Liver (tissue), 9 donors: ENCODE data around the gene MTMR1. TPM values are rescaled to one million over a fixed set of nuclear protein-coding genes. Genes with fewer than 3 reads are reported as not detected.

Experiments used
- DNase-seq: peaks from one replicate; pipeline ENCODE4 v3.0.0-alpha.2; 2017; ENCODE audit warnings: low spot score
- H3K27ac ChIP-seq, 2 donors: one replicate each; pipeline ENCODE4 v1.7.0; 2013; ENCODE audit warnings: inconsistent platforms in 2 of 2, low read length in 2 of 2, control low read depth in 1 of 2, low read depth in 1 of 2, mild to moderate bottlenecking in 1 of 2
- H3K27me3 ChIP-seq, 4 donors: one replicate each; pipeline versions ENCODE4 v1.6.1 to v1.7.0; 2013; ENCODE audit warnings: low read length in 3 of 4, inconsistent platforms in 1 of 4, mild to moderate bottlenecking in 1 of 4, moderate library complexity in 1 of 4; ENCODE audit not compliant: control insufficient read depth in 4 of 4, insufficient read depth in 4 of 4
- H3K36me3 ChIP-seq, 4 donors: one replicate each; pipeline versions ENCODE4 v1.6.1 to v1.7.0; 2013; ENCODE audit warnings: low read length in 3 of 4, mild to moderate bottlenecking in 3 of 4, low read depth in 1 of 4, moderate library complexity in 1 of 4; ENCODE audit not compliant: control insufficient read depth in 4 of 4, insufficient read depth in 3 of 4
- H3K4me1 ChIP-seq, 4 donors: one replicate each; pipeline versions ENCODE4 v1.6.1 to v1.7.0; 2013; ENCODE audit warnings: low read length in 3 of 4, mild to moderate bottlenecking in 3 of 4, moderate library complexity in 1 of 4; ENCODE audit not compliant: control insufficient read depth in 4 of 4, insufficient read depth in 4 of 4
- H3K4me3 ChIP-seq, 3 donors: one replicate each; pipeline versions ENCODE4 v1.6.1 to v1.7.0; 2013; ENCODE audit warnings: low read length in 3 of 3, control low read depth in 1 of 3, low read depth in 1 of 3, mild to moderate bottlenecking in 1 of 3
- H3K9ac ChIP-seq, 2 donors: one replicate each; pipeline ENCODE4 v1.7.0; 2013; ENCODE audit warnings: low read length in 2 of 2, mild to moderate bottlenecking in 2 of 2, moderate library complexity in 2 of 2, control low read depth in 1 of 2, low read depth in 1 of 2
- H3K9me3 ChIP-seq, 4 donors: one replicate each; pipeline versions ENCODE4 v1.6.1 to v1.7.0; 2013; ENCODE audit warnings: low read length in 3 of 4; ENCODE audit not compliant: control insufficient read depth in 4 of 4
- EGR1 ChIP-seq, 2 donors: IDR thresholded peaks; 2 replicates each; pipeline ENCODE4 v1.6.1; 2016 to 2018; ENCODE audit warnings: antibody characterized with exemption in 2 of 2, low read depth in 2 of 2
- FOXA1 ChIP-seq: IDR thresholded peaks from 2 replicates; pipeline ENCODE4 v1.6.1; 2016; ENCODE audit warnings: antibody characterized with exemption
- FOXA2 ChIP-seq: IDR thresholded peaks from 2 replicates; pipeline ENCODE4 v1.6.1; 2016; ENCODE audit warnings: antibody characterized with exemption
- GABPA ChIP-seq, 2 donors: IDR thresholded peaks in 1 of 2; conservative IDR thresholded peaks in 1 of 2; 2 replicates each; pipeline ENCODE4 v1.6.1; 2016; ENCODE audit warnings: antibody characterized with exemption in 2 of 2, mild to moderate bottlenecking in 1 of 2, moderate library complexity in 1 of 2
- HNF4A ChIP-seq, 2 donors: conservative IDR thresholded peaks; 2 replicates each; pipeline ENCODE4 v1.6.1; 2016; ENCODE audit warnings: antibody characterized with exemption in 2 of 2, mild to moderate bottlenecking in 2 of 2
- HNF4G ChIP-seq: IDR thresholded peaks from 2 replicates; pipeline ENCODE4 v1.6.1; 2016; ENCODE audit warnings: antibody characterized with exemption
- JUND ChIP-seq, 2 donors: IDR thresholded peaks; 2 replicates each; pipeline ENCODE4 v1.6.1; 2016; ENCODE audit warnings: antibody characterized with exemption in 2 of 2
- NR2F2 ChIP-seq: IDR thresholded peaks from 2 replicates; pipeline ENCODE4 v1.6.1; 2016; ENCODE audit warnings: antibody characterized with exemption
- RAD21 ChIP-seq, 2 donors: IDR thresholded peaks; 2 replicates each; pipeline ENCODE4 v1.6.1; 2016; ENCODE audit warnings: antibody characterized with exemption in 2 of 2, mild to moderate bottlenecking in 2 of 2
- RXRA ChIP-seq, 2 donors: IDR thresholded peaks; 2 replicates each; pipeline ENCODE4 v1.6.1; 2017 to 2018; ENCODE audit warnings: antibody characterized with exemption in 2 of 2, mild to moderate bottlenecking in 1 of 2
- SP1 ChIP-seq: IDR thresholded peaks from 2 replicates; pipeline ENCODE4 v1.6.1; 2018; ENCODE audit warnings: antibody characterized with exemption, mild to moderate bottlenecking
- TAF1 ChIP-seq: conservative IDR thresholded peaks from 2 replicates; pipeline ENCODE4 v1.6.1; 2016; ENCODE audit warnings: antibody characterized with exemption, mild to moderate bottlenecking
- YY1 ChIP-seq: IDR thresholded peaks from 2 replicates; pipeline ENCODE4 v1.6.1; 2016; ENCODE audit warnings: antibody characterized with exemption, mild to moderate bottlenecking
- WGBS: extraction: QIAGEN DNeasy Blood & Tissue Kit; methylation state at CpG from one replicate; pipeline ENCODE4 v1.1.7; 2013; 5-methylcytosine and 5-hydroxymethylcytosine counted together
- polyA plus RNA-seq, 2 donors: library from polyadenylated mRNA; stranded (reverse) in 1 of 2; unstranded in 1 of 2; fragments of 200-250 nt in 1 of 2; fragments of >200 nt in 1 of 2; fragmentation: Nextera tagmentation in 1 of 2; extraction: Ambion mirVana in 1 of 2; gene quantifications; one replicate each; pipeline versions ENCODE4 v1.2.1 to v1.2.3, GENCODE V29; 2013 to 2015
- total RNA-seq, 2 donors: library from RNA; depleted of rRNA; stranded (reverse); fragments of >200 nt; gene quantifications; one replicate each; pipeline ENCODE4 v1.2.3, GENCODE V29; 2014
- TF ChIP-seq, protein P1 (sequence below): fragments of 150-350 bp; IDR thresholded peaks from 2 replicates; pipeline ENCODE4 v1.5.1; 2017; ENCODE audit warnings: improper control_type of control experiment, low read depth, low read length; ENCODE audit not compliant: missing input control
- TF ChIP-seq, protein P2 (sequence below): IDR thresholded peaks from 2 replicates; pipeline ENCODE4 v1.6.1; 2016; ENCODE audit warnings: antibody characterized with exemption
- TF ChIP-seq, protein P3 (sequence below): IDR thresholded peaks from 2 replicates; pipeline ENCODE4 v1.6.1; 2016; ENCODE audit warnings: antibody characterized with exemption, mild to moderate bottlenecking
- TF ChIP-seq, protein P4 (sequence below): IDR thresholded peaks from 2 replicates; pipeline ENCODE4 v1.6.1; 2016; ENCODE audit warnings: antibody characterized with exemption
- donor health status: healthy.
- donor health status: healthy.
- donor health status: healthy.
- donor health status: healthy.
- donor health status: healthy.

The MTMR1 gene
- total and polyA plus RNA-seq, 4 donors = 2.5 to 13.4 (median 7.8) TPM

DNA sequence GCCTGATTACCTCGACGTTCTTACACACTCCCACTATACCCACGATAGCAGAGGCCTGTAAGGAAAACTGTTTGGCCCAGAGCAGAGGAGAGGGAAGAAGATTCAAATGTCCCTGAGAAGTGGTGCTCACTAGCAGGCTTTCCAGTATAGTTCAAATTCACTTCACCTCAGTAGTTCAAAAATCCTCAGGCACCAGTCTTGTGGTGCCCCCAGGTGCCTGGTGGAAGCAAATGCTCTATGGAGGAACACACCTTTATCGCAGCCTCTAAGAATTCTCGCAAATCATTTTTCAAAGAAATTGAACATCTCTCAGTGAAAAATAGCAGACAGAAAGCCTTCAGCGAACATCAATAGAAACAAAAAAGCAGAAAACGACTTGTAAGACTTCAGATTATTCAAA is 12.2 kb upstream of the MTMR1 start:
- TF ChIP-seq HNF4A (conservative IDR thresholded peaks at IDR 0.05) (no peak), RAD21 (IDR thresholded peaks at IDR 0.05) (peak; percentile 77), HNF4G (no peak), EGR1 (IDR thresholded peaks at IDR 0.05; ENCODE audit: low read depth in 2 of 2) (no peak), FOXA1 (no peak), SP1 (no peak), FOXA2 (no peak)
- TF ChIP-seq, protein P1, sequence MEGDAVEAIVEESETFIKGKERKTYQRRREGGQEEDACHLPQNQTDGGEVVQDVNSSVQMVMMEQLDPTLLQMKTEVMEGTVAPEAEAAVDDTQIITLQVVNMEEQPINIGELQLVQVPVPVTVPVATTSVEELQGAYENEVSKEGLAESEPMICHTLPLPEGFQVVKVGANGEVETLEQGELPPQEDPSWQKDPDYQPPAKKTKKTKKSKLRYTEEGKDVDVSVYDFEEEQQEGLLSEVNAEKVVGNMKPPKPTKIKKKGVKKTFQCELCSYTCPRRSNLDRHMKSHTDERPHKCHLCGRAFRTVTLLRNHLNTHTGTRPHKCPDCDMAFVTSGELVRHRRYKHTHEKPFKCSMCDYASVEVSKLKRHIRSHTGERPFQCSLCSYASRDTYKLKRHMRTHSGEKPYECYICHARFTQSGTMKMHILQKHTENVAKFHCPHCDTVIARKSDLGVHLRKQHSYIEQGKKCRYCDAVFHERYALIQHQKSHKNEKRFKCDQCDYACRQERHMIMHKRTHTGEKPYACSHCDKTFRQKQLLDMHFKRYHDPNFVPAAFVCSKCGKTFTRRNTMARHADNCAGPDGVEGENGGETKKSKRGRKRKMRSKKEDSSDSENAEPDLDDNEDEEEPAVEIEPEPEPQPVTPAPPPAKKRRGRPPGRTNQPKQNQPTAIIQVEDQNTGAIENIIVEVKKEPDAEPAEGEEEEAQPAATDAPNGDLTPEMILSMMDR = peak; percentile 48
- no peak for DNase-seq
- no peaks in the 10 kb centered on the region for H3K9me3 ChIP-seq
- H3K27me3 ChIP-seq = no peaks in the 10 kb centered on the region
- no peaks in the 10 kb centered on the region for H3K4me1 ChIP-seq
- H3K27ac ChIP-seq = no peak overlapping the region
- H3K9ac ChIP-seq = no peak overlapping the region
- WGBS = 40% methylated on average over 7 of the region's 7 CpGs
- no peaks in the 10 kb centered on the region for H3K36me3 ChIP-seq
- no peak overlapping the region for H3K4me3 ChIP-seq

DNA sequence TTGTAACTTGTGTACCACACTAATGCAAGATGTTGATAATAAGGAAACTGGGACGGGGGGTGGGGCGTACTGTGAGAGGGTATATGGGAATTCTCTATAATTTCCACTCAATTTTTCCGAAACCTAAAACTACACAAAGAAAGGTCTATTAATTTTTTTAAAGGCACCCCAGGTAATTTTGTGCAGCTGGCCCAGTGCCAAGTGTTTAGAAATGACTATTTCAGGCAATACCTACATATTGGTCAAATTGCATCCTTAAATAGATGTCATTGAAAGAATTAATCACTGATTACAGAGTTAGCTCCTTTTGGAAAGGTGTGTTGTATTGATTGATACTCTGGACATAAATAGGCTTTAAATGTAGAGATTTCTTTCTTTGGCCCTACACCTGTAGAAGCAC is 10.1 kb upstream of the MTMR1 start:
- TF ChIP-seq FOXA2 (no peak), NR2F2 (no peak), RAD21 (IDR thresholded peaks at IDR 0.05) (no peak), HNF4G (no peak), RXRA (IDR thresholded peaks at IDR 0.05) (no peak), HNF4A (conservative IDR thresholded peaks at IDR 0.05) (no peak), JUND (IDR thresholded peaks at IDR 0.05) (no peak), SP1 (no peak), TAF1 (no peak), GABPA (IDR thresholded peaks at IDR 0.05 in 1 of 2, conservative IDR thresholded peaks at IDR 0.05 in 1 of 2) (no peak), EGR1 (IDR thresholded peaks at IDR 0.05; ENCODE audit: low read depth in 2 of 2) (no peak), FOXA1 (no peak), YY1 (no peak)
- TF ChIP-seq, protein P2, sequence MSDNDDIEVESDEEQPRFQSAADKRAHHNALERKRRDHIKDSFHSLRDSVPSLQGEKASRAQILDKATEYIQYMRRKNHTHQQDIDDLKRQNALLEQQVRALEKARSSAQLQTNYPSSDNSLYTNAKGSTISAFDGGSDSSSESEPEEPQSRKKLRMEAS = no peak
- TF ChIP-seq, protein P1 = no peak
- TF ChIP-seq, protein P3, sequence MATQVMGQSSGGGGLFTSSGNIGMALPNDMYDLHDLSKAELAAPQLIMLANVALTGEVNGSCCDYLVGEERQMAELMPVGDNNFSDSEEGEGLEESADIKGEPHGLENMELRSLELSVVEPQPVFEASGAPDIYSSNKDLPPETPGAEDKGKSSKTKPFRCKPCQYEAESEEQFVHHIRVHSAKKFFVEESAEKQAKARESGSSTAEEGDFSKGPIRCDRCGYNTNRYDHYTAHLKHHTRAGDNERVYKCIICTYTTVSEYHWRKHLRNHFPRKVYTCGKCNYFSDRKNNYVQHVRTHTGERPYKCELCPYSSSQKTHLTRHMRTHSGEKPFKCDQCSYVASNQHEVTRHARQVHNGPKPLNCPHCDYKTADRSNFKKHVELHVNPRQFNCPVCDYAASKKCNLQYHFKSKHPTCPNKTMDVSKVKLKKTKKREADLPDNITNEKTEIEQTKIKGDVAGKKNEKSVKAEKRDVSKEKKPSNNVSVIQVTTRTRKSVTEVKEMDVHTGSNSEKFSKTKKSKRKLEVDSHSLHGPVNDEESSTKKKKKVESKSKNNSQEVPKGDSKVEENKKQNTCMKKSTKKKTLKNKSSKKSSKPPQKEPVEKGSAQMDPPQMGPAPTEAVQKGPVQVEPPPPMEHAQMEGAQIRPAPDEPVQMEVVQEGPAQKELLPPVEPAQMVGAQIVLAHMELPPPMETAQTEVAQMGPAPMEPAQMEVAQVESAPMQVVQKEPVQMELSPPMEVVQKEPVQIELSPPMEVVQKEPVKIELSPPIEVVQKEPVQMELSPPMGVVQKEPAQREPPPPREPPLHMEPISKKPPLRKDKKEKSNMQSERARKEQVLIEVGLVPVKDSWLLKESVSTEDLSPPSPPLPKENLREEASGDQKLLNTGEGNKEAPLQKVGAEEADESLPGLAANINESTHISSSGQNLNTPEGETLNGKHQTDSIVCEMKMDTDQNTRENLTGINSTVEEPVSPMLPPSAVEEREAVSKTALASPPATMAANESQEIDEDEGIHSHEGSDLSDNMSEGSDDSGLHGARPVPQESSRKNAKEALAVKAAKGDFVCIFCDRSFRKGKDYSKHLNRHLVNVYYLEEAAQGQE = no peak
- TF ChIP-seq, protein P4, sequence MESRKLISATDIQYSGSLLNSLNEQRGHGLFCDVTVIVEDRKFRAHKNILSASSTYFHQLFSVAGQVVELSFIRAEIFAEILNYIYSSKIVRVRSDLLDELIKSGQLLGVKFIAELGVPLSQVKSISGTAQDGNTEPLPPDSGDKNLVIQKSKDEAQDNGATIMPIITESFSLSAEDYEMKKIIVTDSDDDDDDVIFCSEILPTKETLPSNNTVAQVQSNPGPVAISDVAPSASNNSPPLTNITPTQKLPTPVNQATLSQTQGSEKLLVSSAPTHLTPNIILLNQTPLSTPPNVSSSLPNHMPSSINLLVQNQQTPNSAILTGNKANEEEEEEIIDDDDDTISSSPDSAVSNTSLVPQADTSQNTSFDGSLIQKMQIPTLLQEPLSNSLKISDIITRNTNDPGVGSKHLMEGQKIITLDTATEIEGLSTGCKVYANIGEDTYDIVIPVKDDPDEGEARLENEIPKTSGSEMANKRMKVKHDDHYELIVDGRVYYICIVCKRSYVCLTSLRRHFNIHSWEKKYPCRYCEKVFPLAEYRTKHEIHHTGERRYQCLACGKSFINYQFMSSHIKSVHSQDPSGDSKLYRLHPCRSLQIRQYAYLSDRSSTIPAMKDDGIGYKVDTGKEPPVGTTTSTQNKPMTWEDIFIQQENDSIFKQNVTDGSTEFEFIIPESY = no peak
- 66% methylated on average over 3 of the region's 3 CpGs for WGBS
- H3K27ac ChIP-seq = no peak overlapping the region

More for the DNA sequence above, 10.1 kb upstream of the MTMR1 start:
- Histone ChIP-seq H3K9ac (no peak overlapping the region), H3K36me3 (no peaks in the 10 kb centered on the region), H3K9me3 (no peaks in the 10 kb centered on the region), H3K4me3 (no peak overlapping the region), H3K4me1 (no peaks in the 10 kb centered on the region), H3K27me3 (no peaks in the 10 kb centered on the region)
- no peak for DNase-seq
